NB4 (cell line): ENCODE results near the gene INO80E.

ENCODE experiments used
- DNase-seq: peaks from one replicate; pipeline ENCODE4 v3.0.0; 2010; ENCODE audit warnings: low read depth
- H3K4me3 ChIP-seq: one replicate; pipeline ENCODE4 v1.5.1; 2011; ENCODE audit warnings: mild to moderate bottlenecking, low read depth, low read length, moderate library complexity
- CTCF ChIP-seq: IDR thresholded peaks from one replicate; pipeline ENCODE4 v1.5.1; 2012; ENCODE audit warnings: low read depth, low read length
- MYC ChIP-seq: IDR thresholded peaks from 2 replicates; pipeline ENCODE4 v1.6.1; 2011; ENCODE audit warnings: low read depth, low read length
- POLR2A ChIP-seq: IDR thresholded peaks from 2 replicates; pipeline ENCODE4 v1.6.1; 2011; ENCODE audit warnings: mild to moderate bottlenecking; ENCODE audit not compliant: insufficient read length; ENCODE audit errors: extremely low read depth
- TF ChIP-seq, protein P1 (sequence below): IDR thresholded peaks from 2 replicates; pipeline ENCODE4 v1.6.1; 2011; ENCODE audit warnings: low read depth, low read length

INO80E gene

DNA sequence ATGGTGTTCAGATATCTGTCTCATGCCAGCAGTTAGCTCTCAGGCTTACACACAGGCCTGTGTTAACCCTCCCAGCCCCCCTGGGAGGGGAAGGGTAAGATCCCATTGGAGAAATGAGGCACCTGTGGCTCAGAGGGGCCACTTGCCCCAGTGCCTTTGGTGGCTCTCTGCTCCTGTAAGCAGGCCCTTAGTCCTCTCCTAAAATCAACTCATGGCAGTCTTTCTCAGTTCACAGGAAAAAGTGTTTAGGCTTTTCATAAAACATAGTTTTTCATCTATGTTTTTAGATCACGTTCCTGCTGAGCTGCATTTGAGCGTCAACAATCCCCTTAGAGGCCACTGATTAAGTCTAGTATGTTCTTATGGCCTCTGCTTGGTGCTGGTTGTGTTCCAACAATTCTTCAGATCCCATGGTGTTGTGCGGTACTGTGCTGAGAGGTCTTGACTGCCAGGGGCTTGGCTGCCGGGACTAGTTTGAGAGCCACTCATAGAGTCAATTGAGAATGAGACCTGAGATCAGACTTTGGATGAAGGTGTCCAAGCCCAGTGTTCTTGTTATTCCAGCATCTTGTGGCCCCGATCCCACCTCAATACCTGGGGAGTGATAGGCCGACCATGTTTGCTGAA, 11.8 kb upstream of the INO80E start:
- no peak overlapping the region for H3K4me3 ChIP-seq
- DNase-seq, result no peak
- TF ChIP-seq POLR2A (no peak), MYC (no peak), CTCF (no peak)
- TF ChIP-seq, protein P1, sequence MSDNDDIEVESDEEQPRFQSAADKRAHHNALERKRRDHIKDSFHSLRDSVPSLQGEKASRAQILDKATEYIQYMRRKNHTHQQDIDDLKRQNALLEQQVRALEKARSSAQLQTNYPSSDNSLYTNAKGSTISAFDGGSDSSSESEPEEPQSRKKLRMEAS, result no peak

DNA sequence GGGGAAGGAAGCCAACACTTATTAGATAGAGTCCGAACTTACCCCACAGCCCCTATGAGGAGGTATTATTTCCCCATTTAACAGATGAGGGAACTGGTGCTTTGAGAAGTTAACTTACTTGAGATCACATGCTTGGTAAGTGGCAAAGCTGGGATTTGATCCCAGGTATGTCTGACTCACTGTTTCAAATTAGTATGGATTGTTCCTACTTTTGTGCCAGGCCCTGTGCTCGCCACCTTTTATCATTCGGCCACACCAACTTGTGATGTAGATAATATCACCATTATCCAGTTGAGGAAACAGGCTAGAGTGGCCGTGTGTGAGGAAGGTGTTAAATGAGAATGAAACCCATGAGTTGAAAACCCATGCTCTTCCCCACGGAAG, 11.3 kb upstream of the INO80E start:
- H3K4me3 ChIP-seq, result no peak overlapping the region
- TF ChIP-seq CTCF, result no peak
- no peak for TF ChIP-seq POLR2A
- no peak for TF ChIP-seq MYC
- TF ChIP-seq, protein P1, result no peak
- DNase-seq, result no peak

GRCh38 chr16:29985271-29985811, 10.7 kb upstream of the INO80E start:
- no peak overlapping the region for H3K4me3 ChIP-seq
- no peak for DNase-seq
- TF ChIP-seq, protein P1, result no peak
- TF ChIP-seq CTCF (no peak), MYC (no peak), POLR2A (no peak)

GRCh38 chr16:29986231-29986630, 9.8 kb upstream of the INO80E start:
- DNase-seq, result no peak
- TF ChIP-seq POLR2A (no peak), MYC (no peak), CTCF (no peak)
- TF ChIP-seq, protein P1, result no peak
- no peak overlapping the region for H3K4me3 ChIP-seq

GRCh38 chr16:29986931-29987330, 9.1 kb upstream of the INO80E start:
- no peak for DNase-seq
- TF ChIP-seq POLR2A (no peak), CTCF (no peak), MYC (no peak)
- TF ChIP-seq, protein P1, result no peak
- H3K4me3 ChIP-seq, result no peak overlapping the region
